ENCODE measurements around the gene PASD1. TPM values are rescaled to one million over a fixed set of nuclear protein-coding genes. Genes with fewer than 3 reads are reported as not detected.
"Not testable (repeated sequence)": the region's sequence is repeated elsewhere in the genome, so short reads cannot be mapped to it uniquely, and the experiment has no call there.

Gene PASD1
- total RNA-seq, 1 donor from 2014 or later, result not detected

DNA sequence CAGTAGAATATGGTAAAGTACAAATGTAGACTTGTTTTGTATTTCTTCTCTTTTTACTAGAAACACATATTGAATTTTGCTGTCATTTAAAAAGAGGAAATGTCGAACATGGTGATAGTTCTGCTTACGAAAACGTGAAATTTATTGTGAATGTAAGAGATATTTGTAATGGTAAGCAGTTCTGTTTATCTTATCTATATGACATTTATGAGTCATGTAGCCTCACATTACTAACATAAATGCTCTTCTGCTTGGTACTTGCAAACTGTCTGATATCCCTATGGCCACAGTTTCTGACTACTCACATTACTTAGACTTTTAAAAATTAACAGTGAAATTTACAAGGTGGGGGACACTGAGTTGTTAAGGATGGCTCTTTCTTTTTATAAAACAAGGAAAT is 57.9 kb downstream of the PASD1 start:
- no peak for DNase-seq (ENCODE audit: extremely low read depth, low read depth, low spot score)

DNA sequence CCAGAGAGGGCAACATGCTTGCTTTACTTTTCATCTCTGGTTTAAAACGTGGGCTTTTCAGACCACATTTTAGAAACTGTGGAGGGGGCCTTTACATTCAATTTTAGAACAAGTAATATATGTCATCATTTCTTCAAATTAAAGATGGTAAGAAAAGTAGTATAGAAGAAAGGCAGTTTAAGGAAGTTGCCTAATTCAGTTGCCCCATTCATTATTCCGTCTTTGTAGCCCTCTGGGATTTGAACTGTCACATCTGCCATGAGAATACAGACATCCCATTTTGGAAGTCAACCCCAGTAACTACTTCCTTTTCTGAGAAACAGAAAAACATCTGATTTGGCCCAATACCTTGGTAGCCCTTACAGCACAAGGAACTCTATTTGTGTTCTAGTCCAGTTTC is 61.2 kb downstream of the PASD1 start:
- DNase-seq (ENCODE audit: extremely low read depth, low read depth, low spot score), result no peak

DNA sequence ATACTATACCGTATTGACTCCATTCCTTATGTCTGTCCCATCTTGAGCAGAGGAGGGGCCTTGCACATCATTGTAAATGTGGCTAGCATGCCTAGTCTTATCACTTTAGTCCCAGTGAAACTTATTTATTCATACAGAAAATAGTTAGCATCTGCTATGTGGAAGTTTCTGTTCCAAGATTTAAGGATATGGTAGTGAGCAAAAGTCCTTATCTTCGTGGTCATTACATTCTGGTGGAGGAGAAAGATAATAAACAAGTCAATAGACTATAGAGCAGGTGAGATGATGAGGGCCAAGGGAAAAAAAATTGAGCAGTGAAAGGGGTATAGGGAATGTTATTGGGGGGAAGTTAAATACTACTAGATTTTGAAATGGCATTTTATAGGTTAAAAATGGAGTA is 68.3 kb downstream of the PASD1 start:
- DNase-seq (ENCODE audit: extremely low read depth, low read depth, low spot score), result no peak

DNA sequence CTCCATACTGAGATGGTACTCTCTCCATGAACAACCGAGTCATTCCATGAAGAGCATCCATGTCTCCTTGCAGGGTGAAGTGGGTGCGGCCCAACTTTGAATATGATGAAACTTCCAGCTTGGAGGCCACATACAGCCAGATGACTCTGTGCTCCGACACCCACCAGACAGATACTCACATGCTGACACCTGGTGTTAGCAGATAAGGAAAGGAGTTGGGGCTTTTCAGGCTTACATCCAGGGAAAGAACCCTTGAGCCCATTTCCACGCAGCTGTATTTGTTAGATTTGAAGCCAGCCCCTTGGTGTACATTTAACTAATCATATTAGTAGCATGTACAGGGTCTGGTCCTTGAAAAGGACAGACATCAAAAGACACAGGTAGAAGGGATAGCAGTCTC is 69.7 kb downstream of the PASD1 start:
- DNase-seq (ENCODE audit: extremely low read depth, low read depth, low spot score), result no peak

DNA sequence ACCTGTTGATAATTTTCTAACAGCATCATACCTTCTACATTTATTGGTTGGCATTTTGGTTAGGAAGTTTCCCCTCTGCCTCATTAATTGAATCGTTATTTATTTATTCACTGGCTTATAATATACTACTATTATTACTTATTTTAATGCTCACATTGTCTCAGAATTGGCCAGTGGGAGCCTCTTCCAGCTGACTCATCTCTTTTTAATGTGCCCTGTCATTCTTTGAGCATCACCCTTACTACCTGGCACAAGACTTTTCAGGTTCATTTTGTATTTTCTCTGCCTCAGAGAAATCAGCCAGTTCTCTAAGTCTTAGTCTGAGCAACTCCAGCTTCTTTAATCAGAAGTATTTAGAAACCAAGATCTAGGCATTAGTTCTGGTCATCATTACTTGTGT is 71.5 kb downstream of the PASD1 start:
- no peak for DNase-seq (ENCODE audit: extremely low read depth, low read depth, low spot score)

DNA sequence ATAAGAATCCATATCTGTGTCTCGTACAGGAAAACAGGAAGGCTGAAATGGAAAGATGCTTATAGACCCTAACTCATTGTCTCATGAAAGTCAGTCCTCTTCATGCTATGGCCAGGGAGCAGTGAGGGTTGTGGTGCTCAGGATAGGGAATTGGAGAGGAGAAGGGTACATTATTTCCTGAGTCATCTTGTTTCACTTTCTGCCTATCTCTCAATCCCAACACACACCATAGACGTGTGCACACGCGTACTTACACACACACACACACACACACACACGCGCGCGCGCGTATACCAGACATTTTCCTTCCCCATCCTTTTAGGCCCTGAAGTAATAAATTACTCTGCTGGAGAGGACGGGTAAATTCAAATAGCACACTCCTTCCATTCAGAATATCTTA is 78.1 kb downstream of the PASD1 start:
- no peak for DNase-seq (ENCODE audit: extremely low read depth, low read depth, low spot score)

DNA sequence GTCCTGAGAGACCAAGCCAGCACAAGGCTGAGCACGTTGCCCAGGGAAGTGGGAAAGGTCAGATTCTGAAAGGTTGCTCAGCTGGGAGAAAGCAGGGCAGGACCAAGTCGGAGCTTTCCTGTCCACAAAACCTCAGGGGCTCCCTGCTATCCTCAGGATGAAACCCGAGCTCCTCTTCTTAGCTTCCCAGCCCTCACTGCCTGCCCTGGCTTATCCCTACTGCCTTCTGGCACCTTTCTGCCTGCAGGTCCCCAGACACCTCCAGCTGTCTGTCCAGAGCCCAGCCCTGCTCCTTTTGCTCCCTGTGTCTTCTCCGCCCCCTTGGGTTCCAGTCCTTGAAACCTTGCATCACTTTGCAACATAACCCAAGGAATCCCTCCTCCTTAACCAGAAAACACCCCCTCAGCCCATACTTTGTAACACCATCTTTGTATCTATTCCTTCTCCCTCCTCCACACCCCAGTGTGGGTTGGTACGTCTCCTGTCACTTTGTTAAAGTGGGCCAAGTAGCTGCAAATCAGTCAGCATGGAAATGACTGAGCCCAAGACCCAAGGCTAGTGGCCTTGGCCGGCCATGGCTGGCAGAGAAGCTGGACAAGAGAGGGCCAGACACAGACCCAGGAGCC is 111.8 kb downstream of the PASD1 start:
- DNase-seq (ENCODE audit: extremely low read depth, low read depth, low spot score), result no peak

DNA sequence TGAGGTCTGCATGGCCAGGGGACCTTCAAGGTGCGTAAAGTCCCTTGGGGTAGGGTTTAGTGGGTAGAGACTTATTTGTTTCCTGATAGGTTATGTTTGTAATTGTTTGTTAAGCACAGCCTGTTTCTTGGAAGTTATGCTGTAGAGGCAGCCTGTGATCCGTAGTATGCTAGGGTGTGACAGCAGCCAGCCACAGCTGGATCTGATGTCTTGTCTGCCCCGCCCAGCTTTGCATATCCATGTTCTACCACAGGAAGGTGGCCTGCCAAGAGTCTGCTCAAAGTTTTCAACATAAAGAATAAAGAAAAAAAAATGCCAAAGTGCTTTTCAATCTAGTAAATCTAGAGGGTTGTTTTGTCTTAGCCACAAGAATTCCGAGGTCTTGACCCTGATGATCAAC is 112.7 kb downstream of the PASD1 start:
- DNase-seq (ENCODE audit: extremely low read depth, low read depth, low spot score), result no peak

DNA sequence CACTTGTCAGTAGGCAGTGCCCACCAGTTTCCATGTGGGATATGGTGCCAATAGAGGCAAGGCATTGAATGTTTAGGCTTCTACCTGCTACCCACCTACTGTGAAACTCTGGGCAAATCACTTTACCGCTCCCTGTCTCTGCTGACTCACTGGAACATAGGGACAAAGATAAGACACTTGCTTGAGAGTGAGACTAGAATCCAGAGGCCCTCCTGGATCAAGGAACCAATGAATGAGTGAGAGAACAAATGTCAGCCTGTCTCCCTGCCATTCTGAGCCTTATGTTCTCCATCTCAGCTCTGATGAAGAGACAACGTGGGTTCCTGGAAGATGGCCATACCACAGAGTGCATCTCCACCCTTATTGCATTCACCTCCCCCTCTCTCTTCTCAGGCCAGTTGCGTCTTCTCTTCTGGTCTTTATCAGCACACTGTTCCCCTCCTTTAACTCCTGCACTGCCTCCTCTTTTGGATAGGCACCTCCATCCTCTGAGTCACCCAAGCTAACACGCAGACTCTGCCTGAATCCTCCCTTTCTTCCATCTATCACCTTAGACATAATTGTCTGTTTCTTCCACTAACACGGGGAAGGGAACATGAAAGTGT is 116.4 kb downstream of the PASD1 start:
- no peak for DNase-seq (ENCODE audit: extremely low read depth, low read depth, low spot score)

DNA sequence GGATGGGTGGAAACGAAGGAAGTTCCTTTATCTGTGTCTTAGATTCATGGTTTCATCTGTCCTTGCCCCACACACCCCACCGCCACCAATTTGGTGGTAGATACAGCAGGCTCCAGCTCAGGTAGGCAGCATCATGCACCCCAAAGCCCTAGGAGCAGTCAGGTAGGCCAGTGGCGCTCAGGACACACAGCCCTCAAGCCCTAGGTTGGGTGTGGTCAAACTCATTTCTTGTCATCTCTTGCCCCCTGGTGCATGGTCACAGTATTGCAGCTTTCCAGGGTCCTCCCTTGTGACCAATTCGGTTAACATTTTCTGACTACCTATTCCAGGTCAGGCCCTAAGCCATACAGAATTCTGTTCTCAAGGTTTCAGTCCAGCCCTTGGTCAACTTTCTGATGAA is 117.3 kb downstream of the PASD1 start:
- DNase-seq (ENCODE audit: extremely low read depth, low read depth, low spot score), result no peak

DNA sequence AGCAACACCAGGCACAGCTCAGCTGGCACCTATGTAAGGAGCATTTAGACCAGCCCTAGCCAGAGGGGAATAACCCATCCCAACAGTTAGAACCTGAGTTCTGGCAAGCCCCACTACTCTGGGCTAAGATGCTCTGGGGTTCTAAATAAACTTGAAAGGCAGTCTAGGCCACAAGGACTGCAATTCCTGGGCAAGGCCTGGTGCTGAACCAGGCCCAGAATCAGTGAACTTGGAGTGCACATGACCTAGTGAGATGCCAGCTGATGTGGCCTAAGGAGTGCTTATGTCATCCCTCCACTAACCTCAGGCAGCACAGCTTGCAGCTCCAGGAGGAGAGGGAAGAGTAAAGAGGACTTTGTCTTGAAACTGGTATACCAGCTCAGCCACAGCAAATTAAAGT is 124.2 kb downstream of the PASD1 start:
- DNase-seq (ENCODE audit: extremely low read depth, low read depth, low spot score), result no peak

DNA sequence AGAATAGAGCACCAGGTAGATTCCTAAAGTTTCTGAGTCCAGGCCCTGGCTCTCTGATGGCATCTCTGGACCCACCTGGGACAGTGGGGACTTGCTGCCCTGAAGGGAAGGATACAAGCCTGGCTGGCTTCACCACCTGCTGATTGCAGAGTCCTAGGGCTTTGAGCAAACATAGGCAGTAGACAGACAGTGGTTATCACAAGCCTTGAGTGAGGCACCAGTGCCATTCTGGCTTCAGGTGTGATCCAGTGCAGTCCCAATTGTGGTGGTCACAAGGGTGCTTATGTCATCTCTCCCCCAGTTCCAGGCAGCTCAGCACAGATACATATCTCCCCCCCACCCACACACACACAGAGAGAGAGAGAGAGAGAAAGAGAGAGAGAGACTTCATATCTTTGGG is 125.2 kb downstream of the PASD1 start:
- no peak for DNase-seq (ENCODE audit: extremely low read depth, low read depth, low spot score)

DNA sequence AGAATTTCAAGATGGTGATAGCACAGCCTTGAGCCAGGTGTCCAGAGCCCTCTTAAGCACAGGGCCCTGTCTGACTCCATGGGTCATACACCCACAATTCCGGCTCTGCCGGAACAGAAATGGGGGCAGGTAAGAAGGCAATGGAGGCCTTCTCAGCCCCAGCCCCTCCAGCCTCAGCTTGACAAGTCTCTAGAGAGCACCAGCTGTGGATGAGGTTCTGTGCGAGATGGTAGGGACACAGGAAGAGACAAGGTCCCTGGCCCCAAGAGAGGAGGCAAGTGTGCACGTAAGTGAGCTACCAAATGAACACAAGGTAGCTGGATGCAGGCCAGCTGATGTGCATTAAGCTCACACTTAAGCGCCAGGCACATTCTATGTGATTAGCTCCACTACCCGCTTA is 129.3 kb downstream of the PASD1 start:
- DNase-seq (ENCODE audit: extremely low read depth, low read depth, low spot score), result no peak

DNA sequence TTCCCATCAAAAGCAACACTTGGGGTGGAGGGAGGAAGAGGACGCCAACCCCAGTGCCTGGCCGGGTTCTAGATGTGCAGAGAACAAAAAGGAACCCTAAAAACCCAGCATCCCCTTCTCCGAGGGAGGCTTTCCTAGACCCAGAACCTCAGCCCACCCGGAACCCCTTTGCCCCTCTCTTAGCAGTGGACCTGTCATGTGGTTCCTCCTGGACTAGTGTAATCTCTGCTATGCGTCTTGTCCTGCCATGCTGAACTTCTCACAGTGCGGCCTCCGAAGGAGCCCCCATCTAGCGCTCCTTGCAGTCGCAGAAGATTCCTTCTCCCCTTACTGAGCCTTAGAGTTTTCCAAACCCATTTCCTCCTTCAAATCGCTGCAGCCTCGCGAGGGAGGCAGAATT is 130.6 kb downstream of the PASD1 start:
- no peak for DNase-seq (ENCODE audit: extremely low read depth, low read depth, low spot score)

DNA sequence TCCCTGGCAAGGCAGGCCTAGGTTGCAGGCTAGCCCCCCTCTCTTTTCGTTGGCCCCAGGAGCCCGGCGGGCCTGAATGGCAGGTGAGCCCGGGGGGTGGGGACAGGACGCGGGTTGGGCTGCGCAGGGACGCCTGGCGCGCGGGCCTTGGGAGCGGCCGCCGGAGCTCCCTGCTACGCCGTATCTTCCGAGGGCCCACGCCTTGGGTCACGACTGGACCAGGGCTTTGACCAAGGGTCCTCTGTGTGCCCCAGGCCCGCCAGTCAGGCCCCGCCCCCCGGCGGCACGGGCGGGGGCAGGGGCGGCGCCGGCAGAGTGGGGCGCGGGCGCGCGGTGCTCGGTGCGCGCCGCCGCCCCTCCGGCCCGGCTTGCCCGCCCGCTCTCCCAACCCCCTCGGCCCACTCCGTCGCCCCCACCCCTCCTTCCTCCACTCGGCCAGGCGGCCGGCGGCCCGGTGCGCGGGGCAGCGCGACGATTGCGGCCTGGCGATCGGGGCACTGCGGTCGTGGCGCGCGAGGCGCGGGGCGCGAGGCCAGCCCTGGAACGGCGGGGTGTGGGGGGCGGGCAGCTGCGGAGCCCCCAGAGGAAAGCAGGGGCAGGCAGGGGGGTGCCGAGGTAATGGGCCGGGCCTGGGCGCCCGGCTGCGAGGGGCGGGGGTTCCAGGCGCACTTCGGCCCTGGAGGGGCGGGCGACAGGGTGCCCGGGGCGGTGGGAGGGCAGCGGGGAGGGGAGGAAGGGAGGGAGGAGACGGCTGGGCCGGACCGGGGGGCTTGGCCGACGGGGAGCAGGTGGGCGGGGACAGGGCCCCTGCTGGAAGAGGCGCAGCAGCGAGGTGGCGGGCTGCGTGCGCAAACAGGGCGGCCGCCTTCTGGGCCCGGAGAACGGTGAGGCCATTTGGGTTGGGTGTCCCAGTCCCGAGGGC is 131.4 kb downstream of the PASD1 start, which contains the start of gene PRRG3:
Gene PRRG3, plus strand, starts transcription at position 798 of the 922 bp plus-strand sequence. CDS start 3,357 bp downstream, outside the sequence.
- no peak for DNase-seq (ENCODE audit: extremely low read depth, low read depth, low spot score)

DNA sequence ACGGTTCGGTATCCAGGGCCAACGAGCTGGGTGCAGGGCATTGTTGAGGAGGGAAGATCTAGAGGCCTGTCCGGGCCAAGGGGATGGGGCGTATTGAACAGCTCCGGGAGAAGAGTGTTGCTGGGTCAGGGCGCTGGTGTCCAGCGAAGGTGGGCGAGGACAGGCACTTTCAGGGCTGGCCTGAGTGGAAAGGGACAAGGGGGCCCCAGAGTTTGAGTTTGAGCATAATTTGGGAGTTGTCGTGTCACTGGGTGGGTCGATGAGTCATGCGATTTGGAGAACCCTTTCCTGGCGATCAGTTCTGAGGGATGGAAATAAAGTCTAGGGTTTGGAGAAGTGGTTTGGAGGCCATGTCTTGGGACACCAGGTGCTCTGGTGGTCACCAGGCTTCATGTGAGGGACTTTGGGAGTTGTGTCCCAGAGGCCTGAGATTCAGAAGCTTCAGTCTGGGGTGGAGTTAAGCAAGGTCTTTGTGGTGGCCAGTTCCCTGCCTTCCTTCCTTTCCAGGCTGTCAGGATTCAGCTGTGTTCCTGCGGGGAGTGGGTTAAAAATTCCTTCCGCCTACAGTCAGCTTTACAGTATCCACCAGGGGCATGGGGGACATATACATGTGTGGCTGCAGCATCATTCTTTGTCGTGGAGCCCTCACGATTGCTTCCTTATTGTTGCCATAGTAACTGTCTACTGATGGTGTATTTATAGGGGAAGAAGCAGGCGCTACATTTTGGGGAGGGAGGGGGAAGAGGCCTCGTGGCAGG is 132.3 kb downstream of the PASD1 start:
- DNase-seq (ENCODE audit: extremely low read depth, low read depth, low spot score), result no peak

DNA sequence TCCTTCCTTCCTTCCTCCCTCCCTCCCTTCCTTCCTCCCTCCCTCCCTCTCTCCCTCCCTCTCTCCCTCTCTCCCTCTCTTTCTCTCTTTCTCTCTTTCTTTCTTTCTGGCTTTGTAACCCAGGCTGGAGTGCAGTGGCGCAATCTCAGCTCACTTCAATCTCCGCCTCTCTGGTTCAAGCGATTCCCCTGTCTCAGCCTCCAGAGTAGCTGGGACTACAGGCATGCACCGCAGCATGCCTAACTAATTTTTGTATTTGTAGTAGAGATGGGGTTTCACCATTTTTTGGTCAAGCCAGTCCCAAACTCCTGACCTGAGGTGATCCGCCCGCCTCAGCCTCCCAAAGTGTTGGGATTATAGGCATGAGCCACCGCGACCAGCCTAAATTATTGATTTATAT is 133.6 kb downstream of the PASD1 start:
- not testable (repeated sequence) for DNase-seq (ENCODE audit: extremely low read depth, low read depth, low spot score)

DNA sequence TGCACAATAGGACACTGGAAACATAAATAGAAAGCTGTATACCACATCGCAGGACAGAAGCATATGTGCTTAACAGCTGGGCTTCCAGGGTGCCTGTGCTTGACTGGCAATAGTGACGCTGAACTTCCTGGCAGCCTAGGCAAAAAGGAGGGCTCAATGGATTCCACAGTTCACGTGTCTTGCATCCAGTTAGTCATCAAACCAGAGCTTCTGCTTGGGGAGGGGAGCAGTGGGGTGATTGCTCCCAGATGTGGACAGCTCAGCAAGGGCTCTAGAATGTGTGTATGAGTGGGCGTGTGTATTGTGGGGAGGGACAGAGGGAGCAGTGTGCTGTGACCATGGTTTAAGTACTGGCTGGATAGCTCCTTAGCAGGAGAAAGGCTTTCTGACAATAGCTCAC is 134.0 kb downstream of the PASD1 start:
- no peak for DNase-seq (ENCODE audit: extremely low read depth, low read depth, low spot score)

DNA sequence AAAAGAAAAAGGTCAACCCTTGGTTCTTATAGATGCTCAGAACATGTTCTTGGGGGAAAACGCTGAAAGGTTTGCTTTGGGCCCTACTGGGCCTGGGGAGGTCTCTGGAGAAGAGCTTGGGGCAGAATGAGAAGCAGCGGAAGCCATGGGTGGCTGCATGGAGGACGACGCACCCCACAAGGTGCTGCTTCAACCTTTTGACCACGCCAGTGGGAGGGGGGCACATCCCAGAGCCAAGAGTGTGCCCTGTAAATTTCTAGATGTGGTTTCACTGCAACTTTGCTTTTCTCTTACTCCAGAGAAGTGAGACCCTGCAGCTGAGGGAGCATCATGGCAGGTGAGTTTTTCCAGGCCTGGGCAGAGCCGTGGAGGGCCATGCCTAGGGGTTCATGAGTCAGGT is 135.0 kb downstream of the PASD1 start:
- DNase-seq (ENCODE audit: extremely low read depth, low read depth, low spot score), result no peak

DNA sequence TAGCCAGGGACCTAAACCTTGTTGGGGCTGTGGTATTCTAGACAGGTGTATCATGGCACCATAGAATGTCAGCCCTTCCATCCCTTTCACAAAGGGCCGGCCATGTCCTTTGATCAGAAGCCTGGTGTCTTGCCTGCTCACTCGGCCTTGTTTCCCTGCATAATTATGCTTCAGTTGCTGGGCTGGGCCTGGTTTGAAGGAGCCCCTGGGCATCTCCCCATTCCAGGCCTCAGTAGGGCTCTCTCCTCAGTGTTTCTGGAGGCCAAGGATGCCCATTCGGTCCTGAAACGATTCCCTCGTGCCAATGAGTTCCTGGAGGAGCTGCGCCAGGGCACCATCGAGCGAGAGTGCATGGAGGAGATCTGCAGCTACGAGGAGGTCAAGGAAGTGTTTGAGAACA is 136.3 kb downstream of the PASD1 start:
- no peak for DNase-seq (ENCODE audit: extremely low read depth, low read depth, low spot score)

DNA sequence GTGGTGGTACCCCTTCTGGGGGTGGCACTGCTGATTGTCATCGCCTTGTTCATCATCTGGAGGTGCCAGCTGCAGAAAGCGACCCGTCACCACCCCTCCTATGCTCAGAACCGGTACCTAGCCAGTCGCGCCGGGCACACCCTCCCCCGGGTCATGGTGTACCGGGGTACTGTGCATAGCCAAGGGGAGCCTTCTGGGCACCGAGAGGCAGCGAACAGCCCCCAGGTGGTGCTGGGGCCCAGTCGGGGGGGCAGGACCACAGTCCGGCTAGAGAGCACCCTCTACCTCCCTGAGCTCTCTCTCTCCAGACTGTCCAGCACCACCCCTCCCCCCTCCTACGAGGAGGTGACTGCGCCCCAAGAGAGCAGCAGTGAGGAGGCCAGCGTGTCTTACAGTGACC is 137.1 kb downstream of the PASD1 start:
- DNase-seq (ENCODE audit: extremely low read depth, low read depth, low spot score), result no peak

All from glomerular endothelial cell (primary cell).